Ovary (tissue), 3 donors: ENCODE data around the gene CAPN9.

Experiments used
- CTCF ChIP-seq, 3 donors: fragments of 450-650 bp in 2 of 3; fragments of 200-600 bp in 1 of 3; IDR thresholded peaks; one replicate each; pipeline versions ENCODE4 v1.5.1 to v1.8.0; 2016 to 2022; ENCODE audit warnings: antibody characterized with exemption in 3 of 3, mild to moderate bottlenecking in 1 of 3
- POLR2A ChIP-seq: fragments of 450-650 bp; IDR thresholded peaks from one replicate; pipeline ENCODE4 v1.6.1; 2017; ENCODE audit warnings: antibody characterized with exemption, mild to moderate bottlenecking, moderate library complexity
- donor health status: DM: no; HTN: no; CAD: no.

- TF ChIP-seq CTCF (IDR thresholded peaks at IDR 0.05): no peak
- no peak for TF ChIP-seq POLR2A
Observed at GRCh38 chr1:230739564-230740290, 7.5 kb upstream of the CAPN9 start.
